GM21423 (cell line): ENCODE data around the gene CD6.

Source experiments
- ATAC-seq: cut with Tn5 transposase; IDR thresholded peaks from one replicate; pipeline ENCODE4 v1.9.1; 2021; ENCODE audit warnings: mild to moderate bottlenecking, moderate library complexity; ENCODE audit not compliant: unreplicated experiment

CD6 gene

DNA sequence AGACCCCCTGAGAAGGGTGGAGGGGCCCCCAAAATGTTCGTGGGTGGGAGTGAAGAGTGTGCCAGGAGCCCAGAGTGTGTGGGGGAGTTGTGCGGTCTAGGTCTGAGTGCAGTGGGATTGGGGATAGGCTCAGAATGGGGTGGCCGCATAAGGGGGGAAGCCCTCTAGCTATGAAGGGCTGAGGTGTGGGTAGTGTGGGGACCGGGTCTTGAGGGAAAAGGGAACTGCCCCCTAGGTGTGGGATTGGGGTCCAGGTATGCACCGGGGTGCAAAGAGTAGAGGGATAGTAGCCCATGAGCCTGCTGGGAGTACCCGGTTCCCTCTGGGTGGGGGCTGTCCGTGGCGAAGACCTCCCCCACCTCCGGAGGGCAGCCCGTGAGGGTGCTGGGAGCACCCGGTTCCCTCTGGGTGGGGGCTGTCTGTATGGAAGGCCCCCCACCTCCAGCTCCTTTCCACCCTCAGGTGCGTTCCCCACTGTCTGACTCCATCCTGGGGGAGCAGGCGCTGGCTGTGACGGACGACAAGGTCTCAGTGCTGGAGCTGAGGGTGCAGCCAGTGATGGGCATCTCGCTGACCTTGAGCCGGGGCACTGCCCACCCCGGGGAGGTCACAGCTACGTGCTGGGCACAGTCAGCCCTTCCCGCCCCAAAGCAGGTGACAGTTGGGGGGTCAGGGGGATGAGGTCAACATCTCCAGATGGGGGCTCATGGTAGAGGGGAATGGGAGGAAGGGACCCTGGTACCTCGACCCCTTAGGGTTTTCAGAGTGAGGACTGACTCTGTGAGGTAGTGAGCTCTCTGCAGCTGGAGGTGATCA, 36.5 kb upstream of the CD6 start:
- no peak for ATAC-seq

DNA sequence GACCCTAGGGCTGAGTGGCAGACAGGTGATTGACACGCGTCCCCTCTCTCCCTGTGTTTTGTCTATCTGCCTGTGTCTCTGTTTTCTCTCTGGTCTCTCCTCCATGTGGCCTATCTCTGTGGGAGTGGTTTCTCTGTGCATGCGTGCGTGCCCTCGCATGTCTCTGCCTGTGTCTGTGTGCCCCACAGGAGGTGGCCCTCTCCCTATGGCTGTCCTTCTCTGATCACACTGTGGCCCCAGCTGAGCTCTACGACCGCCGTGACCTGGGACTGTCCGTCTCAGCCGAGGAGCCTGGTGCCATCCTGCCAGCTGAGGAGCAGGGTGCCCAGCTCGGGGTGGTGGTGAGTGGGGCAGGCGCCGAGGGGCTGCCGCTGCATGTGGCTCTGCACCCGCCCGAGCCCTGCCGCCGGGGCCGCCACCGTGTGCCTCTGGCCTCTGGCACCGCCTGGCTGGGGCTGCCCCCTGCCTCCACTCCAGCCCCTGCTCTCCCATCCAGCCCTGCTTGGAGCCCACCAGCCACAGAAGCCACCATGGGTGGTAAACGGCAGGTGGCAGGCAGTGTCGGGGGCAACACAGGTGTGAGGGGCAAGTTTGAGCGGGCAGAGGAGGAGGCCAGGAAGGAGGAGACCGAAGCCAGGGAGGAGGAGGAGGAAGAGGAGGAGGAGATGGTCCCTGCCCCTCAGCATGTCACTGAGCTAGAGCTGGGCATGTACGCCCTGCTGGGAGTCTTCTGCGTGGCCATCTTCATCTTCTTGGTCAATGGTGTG, 35.6 kb upstream of the CD6 start:
- ATAC-seq, result no peak

- no peak for ATAC-seq
Observed at GRCh38 chr11:60936467-60937143, 34.9 kb upstream of the CD6 start.

- no peak for ATAC-seq
Observed at GRCh38 chr11:60937144-60937527, 34.3 kb upstream of the CD6 start.

- ATAC-seq, result no peak
Observed at GRCh38 chr11:60937811-60938210, 33.7 kb upstream of the CD6 start.

DNA sequence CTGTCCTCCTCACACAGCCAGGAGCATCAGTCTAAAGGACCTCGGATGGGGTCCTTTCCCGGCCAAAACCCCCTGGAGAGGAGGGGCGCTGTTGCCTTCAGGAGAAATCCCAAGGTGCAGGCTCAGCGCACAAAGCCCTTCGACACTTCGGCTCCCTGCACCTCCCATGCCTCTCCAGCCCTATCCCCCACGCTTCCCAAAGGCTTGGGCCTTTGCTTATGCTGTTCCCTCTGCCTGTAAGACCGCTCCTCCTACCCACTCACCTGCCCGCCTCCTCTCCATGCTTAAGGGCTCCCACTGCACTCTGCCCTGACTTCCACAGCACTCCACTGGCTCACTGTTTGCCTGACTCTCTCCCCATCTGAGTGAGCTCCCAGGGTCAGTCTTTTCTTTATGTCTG, 33.0 kb upstream of the CD6 start:
- no peak for ATAC-seq

DNA sequence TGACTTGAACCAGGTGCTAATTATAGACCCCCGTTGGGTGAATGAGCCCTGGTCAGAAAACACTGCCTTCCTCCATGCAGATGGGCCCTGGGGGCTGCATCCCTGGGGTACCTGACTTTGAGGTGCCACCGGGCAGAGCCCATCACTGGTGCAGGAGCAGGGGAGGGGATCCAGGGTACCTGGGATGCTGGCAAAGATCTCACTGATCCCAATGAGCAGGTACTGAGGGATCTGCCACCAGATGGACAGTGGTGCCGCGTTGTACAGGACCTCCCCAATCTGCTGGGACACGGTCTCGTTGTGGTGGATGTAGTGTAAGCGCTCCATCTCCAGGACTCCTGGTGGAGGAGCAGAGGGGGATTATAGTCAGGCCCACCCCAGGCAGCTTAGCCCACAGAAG, 32.2 kb upstream of the CD6 start:
- ATAC-seq, result no peak

- no peak for ATAC-seq
Observed at GRCh38 chr11:60939855-60940254, 31.6 kb upstream of the CD6 start.

GRCh38 chr11:60941371-60942119, 29.9 kb upstream of the CD6 start:
- ATAC-seq, result no peak

- no peak for ATAC-seq
Observed at GRCh38 chr11:60942219-60942618, 29.3 kb upstream of the CD6 start.

- no peak for ATAC-seq
Observed at GRCh38 chr11:60942970-60943565, 28.4 kb upstream of the CD6 start.

DNA sequence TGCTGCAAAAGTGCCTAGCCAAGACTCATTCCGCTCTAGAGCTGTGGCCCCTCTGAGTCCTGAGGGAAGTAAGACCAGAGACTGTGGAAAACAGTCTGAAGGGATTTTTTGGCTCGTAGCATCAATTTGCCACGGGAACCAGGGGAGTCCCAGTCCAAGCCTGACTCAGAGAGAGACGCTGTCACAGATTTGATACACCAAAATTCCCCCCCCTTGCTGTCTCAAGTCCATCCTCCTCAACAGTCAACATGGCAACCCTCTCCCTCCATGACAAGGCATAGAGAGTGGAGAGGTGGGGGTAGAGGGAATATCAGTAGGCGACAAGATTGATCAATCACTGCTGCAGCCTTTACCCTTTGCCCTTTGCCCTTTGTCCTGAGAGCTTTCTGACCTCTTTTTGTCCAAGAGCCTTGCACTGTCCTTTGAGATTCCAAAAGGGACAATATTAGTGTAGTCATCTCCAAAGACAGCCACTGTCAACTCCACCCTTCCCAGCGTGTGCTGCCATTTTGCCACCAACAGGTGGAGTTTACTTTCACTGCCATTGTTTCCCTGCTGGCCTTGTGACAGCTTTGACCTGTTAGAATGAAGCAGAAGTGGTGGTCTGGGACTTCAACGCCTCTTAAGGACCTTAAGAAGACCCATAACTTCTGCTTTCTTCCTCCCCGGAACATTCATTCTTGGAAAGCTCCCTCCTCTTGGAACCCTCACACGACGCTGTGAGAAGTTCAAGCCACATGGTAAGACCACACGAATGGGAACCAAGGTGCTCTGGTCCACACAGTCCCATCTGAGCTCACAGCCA, 26.8 kb upstream of the CD6 start:
- no peak for ATAC-seq

- ATAC-seq, result no peak
Observed at GRCh38 chr11:60945295-60945667, 26.2 kb upstream of the CD6 start.

GRCh38 chr11:60946601-60947264, 24.7 kb upstream of the CD6 start:
- ATAC-seq, result no peak

DNA sequence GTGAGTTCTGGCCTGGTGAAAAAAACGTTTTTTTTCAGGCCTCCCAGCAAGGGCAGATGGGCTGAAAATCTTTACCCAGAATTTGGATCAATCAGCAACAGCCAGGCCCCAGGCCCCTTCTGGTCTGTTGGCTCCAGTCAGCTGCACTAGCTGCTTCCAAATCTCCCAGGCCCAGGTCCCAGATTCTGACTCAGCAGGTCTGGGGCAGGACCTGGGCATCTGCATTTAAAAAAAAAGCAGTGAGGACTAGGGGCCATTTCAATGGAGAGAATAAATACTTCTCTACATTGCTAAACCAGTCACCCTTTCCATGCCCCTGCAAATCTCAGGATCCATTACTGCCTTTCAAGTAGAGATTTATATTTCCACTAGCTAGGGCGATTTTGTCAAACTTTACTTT, 23.8 kb upstream of the CD6 start:
- ATAC-seq, result no peak

- no peak for ATAC-seq
Observed at GRCh38 chr11:60948250-60948649, 23.2 kb upstream of the CD6 start.

DNA sequence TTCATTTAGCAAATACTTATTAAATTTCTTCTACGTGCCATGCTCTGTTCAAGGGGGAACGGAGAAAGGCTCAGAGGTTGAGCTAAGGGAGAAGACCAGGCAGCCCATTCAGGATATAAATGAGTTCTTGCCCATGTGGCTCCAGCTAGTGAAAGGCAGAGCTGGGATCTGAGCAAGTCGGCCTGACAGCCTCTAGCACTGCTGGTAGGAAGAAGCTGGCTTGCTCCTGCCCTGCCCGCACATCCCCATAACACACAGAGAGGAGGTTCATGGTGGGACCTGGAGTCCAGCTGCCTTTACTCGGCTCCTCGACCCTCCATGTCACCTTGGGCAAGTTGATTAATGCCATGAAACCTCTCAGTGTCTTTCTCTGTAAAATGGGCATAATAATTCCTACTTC, 21.5 kb upstream of the CD6 start:
- ATAC-seq, result no peak

DNA sequence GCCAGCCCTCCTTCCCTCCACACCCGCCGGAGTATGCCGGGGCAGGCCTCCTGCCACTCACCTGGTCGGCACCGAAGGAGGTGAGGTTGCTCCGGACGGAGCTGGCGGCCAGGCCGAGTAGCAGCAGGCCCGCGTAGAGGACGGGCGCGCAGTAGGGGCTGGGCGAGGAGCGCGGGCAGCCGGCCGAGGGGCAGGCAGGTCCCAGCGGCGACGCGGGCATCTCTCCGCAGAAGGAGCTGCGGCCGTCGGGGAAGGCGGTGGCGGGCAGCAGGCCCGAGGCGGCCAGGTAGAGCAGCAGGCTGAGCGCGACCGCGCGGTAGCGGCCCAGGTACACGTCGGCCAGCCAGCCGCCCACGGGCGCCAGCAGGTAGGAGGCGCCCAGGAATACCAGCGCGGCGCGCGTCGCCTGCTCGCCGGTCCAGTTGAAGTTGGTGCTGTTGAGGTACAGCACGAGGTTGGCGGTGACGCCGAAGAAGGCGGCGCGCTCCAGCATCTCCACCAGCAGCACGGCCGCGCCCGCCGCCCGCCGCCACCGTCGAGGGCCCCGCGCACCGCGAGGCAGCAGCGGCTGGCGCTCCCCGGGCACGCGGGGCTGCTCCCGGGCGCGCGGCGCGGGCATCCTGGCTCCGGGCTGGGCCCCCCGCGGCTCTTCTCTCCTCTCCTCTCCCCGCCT, 20.4 kb upstream of the CD6 start:
- ATAC-seq, result no peak

- ATAC-seq, result no peak
Observed at GRCh38 chr11:60951606-60951903, 19.9 kb upstream of the CD6 start.
